Transverse colon (tissue), 4 donors: Measurements from ENCODE around the gene PTPRN. TPM values are rescaled to one million over a fixed set of nuclear protein-coding genes. Genes with fewer than 3 reads are reported as not detected.

ENCODE experiments used
- DNase-seq: peaks from one replicate; pipeline ENCODE4 v3.0.0-alpha.2; 2019
- H3K27ac ChIP-seq, 4 donors: fragments of 200-600 bp; sonication (generic); 2 replicates each; pipeline ENCODE4 v1.5.1; 2016 to 2018; ENCODE audit warnings: inconsistent platforms in 4 of 4
- H3K27me3 ChIP-seq: fragments of 200-600 bp; sonication (generic); 2 replicates; pipeline ENCODE4 v1.5.1; 2017; ENCODE audit warnings: inconsistent platforms
- H3K36me3 ChIP-seq, 4 donors: fragments of 200-600 bp; sonication (generic); 2 replicates each; pipeline ENCODE4 v1.5.1; 2017 to 2019; ENCODE audit warnings: inconsistent platforms in 4 of 4
- H3K4me1 ChIP-seq, 4 donors: fragments of 200-600 bp; sonication (generic); 2 replicates each; pipeline ENCODE4 v1.5.1; 2017 to 2020; ENCODE audit warnings: inconsistent platforms in 4 of 4
- H3K4me3 ChIP-seq, 4 donors: fragments of 200-600 bp; sonication (generic); 1 replicate in 1 of 4; 2 replicates in 3 of 4; pipeline versions ENCODE4 v1.5.1 to v1.6.1; 2017 to 2019; ENCODE audit warnings: inconsistent platforms in 4 of 4
- H3K9me3 ChIP-seq, 2 donors: fragments of 200-600 bp; sonication (generic); 2 replicates each; pipeline ENCODE4 v1.5.1; 2017 to 2019; ENCODE audit warnings: inconsistent platforms in 2 of 2
- CTCF ChIP-seq, 5 experiments: fragments of 200-600 bp in 3 of 5; fragments of 450-650 bp in 2 of 5; sonication (generic) in 3 of 5; IDR thresholded peaks; 1 replicate in 2 of 5; 2 replicates in 3 of 5; pipeline ENCODE4 v1.5.1; 2016 to 2017; ENCODE audit warnings: antibody characterized with exemption in 5 of 5, inconsistent platforms in 3 of 5, mild to moderate bottlenecking in 2 of 5, moderate library complexity in 1 of 5
- EP300 ChIP-seq: sonication (generic); formaldehyde crosslinking; IDR thresholded peaks from one replicate; pipeline ENCODE4 v1.6.1; 2017; ENCODE audit warnings: antibody characterized with exemption, low read depth
- POLR2A ChIP-seq: fragments of 450-650 bp; IDR thresholded peaks from one replicate; pipeline ENCODE4 v1.6.1; 2016; ENCODE audit warnings: antibody characterized with exemption, mild to moderate bottlenecking, moderate library complexity
- POLR2AphosphoS5 ChIP-seq, 3 donors: sonication (generic); formaldehyde crosslinking; IDR thresholded peaks; one replicate each; pipeline ENCODE4 v1.6.1; 2016; ENCODE audit warnings: antibody characterized with exemption in 3 of 3
- WGBS, 2 donors: methylation state at CpG; one replicate each; pipeline ENCODE4 v1.1.5; 2018; ENCODE audit warnings: low coverage in 1 of 2; 5-methylcytosine and 5-hydroxymethylcytosine counted together
- in situ Hi-C, 4 donors: fragments of 200-750 bp; cut with MboI; loops; one replicate each; pipeline versions ENCODE4 v1.15.0 to v1.15.1; 2017; ENCODE audit warnings: low sequenced_read_pairs in 3 of 4, low pct_ligation_motif_present in 1 of 4, low pct_unique_long_range_greater_than_20kb in 1 of 4
- intact Hi-C: fragments of 100-400 bp; cut with DNase I; formaldehyde crosslinking; loops from one replicate; pipeline ENCODE4 v1.15.1; 2023; ENCODE audit warnings: low total_unique reads
- total RNA-seq, 4 donors: library from RNA; depleted of rRNA; stranded (reverse); fragments of >200 nt; gene quantifications; one replicate each; pipeline ENCODE4 v1.1.0, GENCODE V29; 2016

Gene PTPRN
- total RNA-seq, 4 donors from 2014 or later = 0.60 to 2.6 (median 2.1) TPM

- peak overlapping the region; percentile 94 to 97 (median 94) for H3K27ac ChIP-seq
- TF ChIP-seq EP300 (no peak), POLR2AphosphoS5 (IDR thresholded peaks at IDR 0.05) (peak in 2 of 3 donors; percentile 29 to 64), POLR2A (peak; percentile 32), CTCF (IDR thresholded peaks at IDR 0.05) (no peak)
- DNase-seq = peak; percentile 46
- in situ Hi-C loops (no loop called here), intact Hi-C loops (loop anchor here (10.0 kb wide), 1 partner anchor 1613 kb away; no protein-coding TSS in a partner anchor)
- H3K9me3 ChIP-seq = no peaks in the 10 kb centered on the region
- peaks cover 47 to 77% (median 71%) of the 10 kb centered on the region in 4 donors for H3K4me1 ChIP-seq
- no peaks in the 10 kb centered on the region for H3K27me3 ChIP-seq
- WGBS, 2 donors = 76 to 78% methylated on average over 11 to 17 of the region's 17 CpGs
- peak overlapping the region in 1 of 4 donors; percentile 31 for H3K4me3 ChIP-seq
- no peaks in the 10 kb centered on the region for H3K36me3 ChIP-seq
Observed at GRCh38 chr2:219247678-219248642, 61.2 kb downstream of the PTPRN start.

- H3K27me3 ChIP-seq = no peaks in the 10 kb centered on the region
- intact Hi-C loops (loop anchor here (10.0 kb wide), 1 partner anchor 1612 kb away; no protein-coding TSS in a partner anchor), in situ Hi-C loops (no loop called here)
- TF ChIP-seq EP300 (no peak), POLR2AphosphoS5 (IDR thresholded peaks at IDR 0.05) (no peak), POLR2A (no peak), CTCF (IDR thresholded peaks at IDR 0.05) (no peak)
- WGBS, 2 donors = 91% methylated on average over 10 of the region's 10 CpGs; no CpG with 5 or more reads in 1 of the 2 donors
- peak overlapping the region in 3 of 4 donors; percentile 94 to 97 (median 94) for H3K27ac ChIP-seq
- no peaks in the 10 kb centered on the region for H3K36me3 ChIP-seq
- no peak overlapping the region for H3K4me3 ChIP-seq
- no peak for DNase-seq
- peaks cover 41 to 65% (median 58%) of the 10 kb centered on the region in 4 donors for H3K4me1 ChIP-seq
- no peaks in the 10 kb centered on the region for H3K9me3 ChIP-seq
Observed at GRCh38 chr2:219246559-219246958, 62.6 kb downstream of the PTPRN start.

GRCh38 chr2:219245899-219246230 lies 63.3 kb downstream of the PTPRN start:
- Histone ChIP-seq H3K4me3 (peak overlapping the region; percentile 65 to 95 (median 83)), H3K4me1 (peaks cover 37 to 58% (median 53%) of the 10 kb centered on the region in 4 donors), H3K27ac (peak overlapping the region; percentile 94 to 97 (median 94)), H3K36me3 (no peaks in the 10 kb centered on the region), H3K27me3 (no peaks in the 10 kb centered on the region), H3K9me3 (no peaks in the 10 kb centered on the region)
- TF ChIP-seq POLR2A = no peak
- no peak for TF ChIP-seq EP300
- TF ChIP-seq POLR2AphosphoS5 (IDR thresholded peaks at IDR 0.05) = no peak
- TF ChIP-seq CTCF (IDR thresholded peaks at IDR 0.05) = no peak
- intact Hi-C loops = loop anchor here (10.0 kb wide), 1 partner anchor 1611 kb away; no protein-coding TSS in a partner anchor
- in situ Hi-C loops = no loop called here
- 6% methylated on average over 10 of the region's 10 CpGs; no CpG with 5 or more reads in 1 of the 2 donors for WGBS, 2 donors
- no peak for DNase-seq
